HG03442 (cell line): ENCODE data around the gene SLC26A4.
A peak's percentile ranks its signal among the peaks of the same experiment; 100 is the strongest.
"Not testable (repeated sequence)": the region's sequence is repeated elsewhere in the genome, so short reads cannot be mapped to it uniquely, and the experiment has no call there.

ENCODE experiments used
- ATAC-seq: cut with Tn5 transposase; IDR thresholded peaks from one replicate; pipeline ENCODE4 v1.9.1; 2021; ENCODE audit warnings: mild to moderate bottlenecking, moderate library complexity; ENCODE audit not compliant: unreplicated experiment

SLC26A4 gene

DNA sequence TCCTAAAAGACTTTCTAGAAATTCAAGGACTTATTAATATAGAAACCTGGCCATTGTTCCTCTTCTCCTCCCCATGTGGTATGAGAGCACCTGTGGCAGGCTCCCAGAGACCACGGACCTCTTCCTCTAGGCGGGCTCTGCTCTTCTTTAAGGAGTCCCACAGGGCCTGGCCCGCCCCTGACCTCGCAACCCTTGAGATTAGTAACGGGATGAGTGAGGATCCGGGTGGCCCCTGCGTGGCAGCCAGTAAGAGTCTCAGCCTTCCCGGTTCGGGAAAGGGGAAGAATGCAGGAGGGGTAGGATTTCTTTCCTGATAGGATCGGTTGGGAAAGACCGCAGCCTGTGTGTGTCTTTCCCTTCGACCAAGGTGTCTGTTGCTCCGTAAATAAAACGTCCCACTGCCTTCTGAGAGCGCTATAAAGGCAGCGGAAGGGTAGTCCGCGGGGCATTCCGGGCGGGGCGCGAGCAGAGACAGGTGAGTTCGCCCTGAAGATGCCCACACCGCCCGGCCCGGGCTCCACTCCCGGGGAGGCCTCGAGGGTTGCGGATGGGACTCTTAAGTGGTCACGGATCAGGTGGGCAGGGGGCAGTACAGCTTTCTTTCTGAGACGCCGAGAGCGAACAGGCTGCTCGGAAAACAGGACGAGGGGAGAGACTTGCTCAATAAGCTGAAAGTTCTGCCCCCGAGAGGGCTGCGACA lies at the start of gene SLC26A4:
SLC26A4 (plus strand) TSS at position 448 of the 700 bp plus-strand sequence. CDS start 814 bp downstream, outside the sequence.
- ATAC-seq, result peak; percentile 58

DNA sequence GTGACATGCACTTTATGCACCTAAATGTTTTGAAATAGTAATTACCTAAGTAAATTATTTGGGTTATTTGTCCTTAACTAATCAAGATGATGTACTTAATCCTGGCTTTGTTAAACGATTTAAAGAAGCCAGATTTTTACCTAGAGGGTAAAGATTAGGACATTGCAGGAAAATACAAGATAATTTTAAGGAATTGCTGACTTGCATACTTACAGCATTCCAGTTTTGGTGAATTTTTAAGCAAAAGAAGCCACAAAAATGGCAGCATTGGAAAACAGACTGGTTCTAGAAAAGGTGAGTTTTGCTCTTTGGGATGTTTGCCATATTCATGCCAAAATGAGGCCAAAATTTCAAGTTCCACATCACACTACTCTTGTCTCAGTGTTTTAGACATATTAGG lies 47.2 kb upstream of the SLC26A4 start:
- ATAC-seq, result no peak

- ATAC-seq, result no peak
These were observed 46.7 kb upstream of the SLC26A4 start for GRCh38 chr7:107613948-107614347.

- no peak for ATAC-seq
These were observed 46.2 kb upstream of the SLC26A4 start for GRCh38 chr7:107614425-107614824.

DNA sequence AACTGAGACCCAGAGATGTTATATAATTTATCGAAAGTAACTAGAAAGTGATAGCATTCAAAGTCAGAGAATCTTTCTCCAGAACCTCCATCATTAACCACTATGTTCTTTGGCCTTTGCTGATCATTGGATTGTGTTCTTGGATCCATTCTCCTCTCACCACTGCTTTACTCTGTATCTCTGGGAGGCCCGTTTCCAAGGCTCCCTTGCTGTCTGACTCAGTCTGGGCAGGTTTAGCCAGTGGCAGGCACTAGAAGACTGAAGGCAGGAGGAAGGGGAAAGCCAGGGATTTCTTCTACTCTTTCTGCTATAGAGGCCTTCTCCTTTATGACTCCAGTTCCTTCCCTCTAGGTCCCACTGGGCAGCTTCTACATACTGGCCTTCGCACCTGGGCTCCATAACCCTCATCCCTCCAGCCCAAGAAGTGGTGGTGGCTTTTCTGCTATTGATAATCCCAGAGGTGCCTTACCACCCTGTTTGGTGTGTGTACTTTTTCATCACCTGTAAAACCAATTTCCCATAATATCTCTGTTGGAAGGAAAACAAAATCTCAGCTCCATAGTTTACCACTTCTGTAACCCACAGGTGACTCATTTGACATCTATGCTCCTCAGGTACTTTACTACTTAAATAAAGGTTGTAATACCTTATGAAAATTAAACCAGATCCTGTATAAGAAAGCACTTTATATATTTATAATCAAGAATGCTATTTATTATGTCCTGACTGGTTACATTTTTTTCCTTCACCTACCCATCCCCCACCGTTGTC lies 44.5 kb upstream of the SLC26A4 start:
- no peak for ATAC-seq

DNA sequence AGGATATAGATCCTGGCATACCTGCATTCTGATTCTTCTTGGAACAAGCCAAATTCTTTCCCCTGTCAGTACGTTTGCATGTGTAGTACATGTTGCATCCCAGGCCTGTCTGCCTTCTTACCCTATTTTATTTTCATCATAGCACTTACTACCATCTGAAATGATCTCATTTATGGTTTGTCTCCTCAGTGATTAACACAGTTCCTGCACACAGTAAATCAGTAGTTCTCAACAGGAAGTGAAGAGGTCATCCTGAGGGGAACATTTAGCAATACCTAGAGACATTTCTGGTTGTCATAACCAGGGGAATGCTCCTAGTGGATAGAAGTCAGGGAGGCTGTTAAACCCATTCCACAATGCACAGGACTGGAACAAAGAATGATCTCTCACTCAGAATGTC lies 38.2 kb upstream of the SLC26A4 start:
- no peak for ATAC-seq

GRCh38 chr7:107622894-107623293 lies 37.7 kb upstream of the SLC26A4 start:
- ATAC-seq, result no peak

DNA sequence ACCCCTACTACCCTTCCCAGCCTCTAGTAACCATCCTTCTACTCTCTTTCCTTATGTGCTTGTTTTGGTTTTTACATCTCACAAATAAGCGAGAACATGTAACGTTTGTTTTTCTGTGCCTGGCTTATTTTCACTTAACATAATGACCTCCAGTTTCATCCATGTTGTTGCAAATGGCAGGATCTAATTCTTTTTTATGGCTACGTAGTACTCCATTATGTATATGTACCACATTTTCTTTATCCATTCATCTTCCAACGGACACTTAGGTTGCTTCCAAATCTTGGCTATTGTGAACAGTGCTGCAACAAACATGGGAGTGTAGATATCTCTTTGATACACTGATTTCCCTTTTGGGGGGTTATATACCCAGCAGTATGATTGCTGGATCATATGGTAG lies 33.6 kb upstream of the SLC26A4 start:
- ATAC-seq, result no peak

DNA sequence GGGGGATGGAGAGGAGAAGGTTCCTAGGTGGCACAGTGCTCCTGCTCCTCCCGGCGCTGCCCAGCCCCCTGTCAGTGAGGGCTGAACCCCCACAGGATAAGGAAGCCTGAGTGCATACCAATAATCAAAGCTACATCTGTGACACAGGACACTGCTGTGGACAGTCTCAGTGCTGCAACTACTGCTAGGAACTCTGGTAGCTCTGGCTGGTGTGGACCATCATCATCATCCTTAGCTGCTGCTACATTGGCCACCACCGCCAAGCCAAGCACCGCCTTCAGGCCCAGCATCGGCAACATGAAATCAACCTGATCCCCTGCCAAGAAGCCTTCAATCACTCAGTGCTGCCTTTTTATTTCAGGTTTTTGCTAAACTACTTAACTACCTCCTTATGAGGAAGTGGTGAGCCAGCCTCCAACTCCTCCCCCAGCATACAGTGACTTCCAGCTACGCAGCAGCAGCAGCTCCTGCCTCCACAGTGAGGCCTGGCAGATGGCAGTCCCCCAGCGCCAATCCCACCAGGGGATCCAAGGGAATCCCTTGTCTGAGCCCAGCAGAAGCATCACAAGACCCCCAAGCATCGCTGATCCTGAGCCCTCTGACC lies 32.1 kb upstream of the SLC26A4 start:
- ATAC-seq, result no peak

DNA sequence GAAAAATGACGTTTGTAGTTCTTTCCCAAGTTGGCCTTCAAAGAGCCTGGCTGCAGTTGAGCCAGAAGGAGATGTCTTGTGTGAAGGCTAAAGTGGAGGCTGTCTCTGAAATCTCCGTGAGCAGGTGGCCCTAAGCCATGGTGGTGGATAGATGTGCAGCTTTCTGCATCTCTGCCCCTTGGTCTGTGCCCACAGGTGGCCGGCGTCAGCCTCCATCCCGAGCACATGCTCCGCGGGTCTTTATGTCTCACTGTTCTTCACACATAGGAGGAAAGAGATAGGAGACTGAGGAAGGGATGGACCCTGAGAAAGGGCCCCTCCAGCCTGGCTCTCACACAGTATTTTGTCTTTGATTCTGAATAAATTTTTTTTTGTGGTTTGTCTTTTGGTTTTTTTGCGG lies 30.3 kb upstream of the SLC26A4 start:
- ATAC-seq, result no peak

- ATAC-seq, result no peak
These were observed 28.8 kb upstream of the SLC26A4 start for GRCh38 chr7:107631588-107632491.

DNA sequence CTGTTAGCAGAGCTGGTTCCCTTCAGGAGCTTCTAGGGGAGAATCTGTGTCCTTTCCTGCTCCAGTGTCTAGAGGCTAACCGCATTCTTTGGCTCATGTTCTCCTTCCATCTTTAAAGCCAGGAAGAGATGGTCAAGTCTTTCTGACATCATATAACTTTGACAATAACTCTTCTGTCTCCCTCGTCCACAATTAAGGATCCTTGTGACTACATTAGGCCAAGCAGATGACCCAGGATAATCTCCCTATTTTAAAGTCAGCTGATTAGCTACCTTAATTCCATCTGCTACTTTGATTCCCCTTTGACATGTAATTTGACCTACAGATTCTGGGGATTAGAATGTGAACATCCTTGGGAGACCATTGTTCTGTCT lies 28.1 kb upstream of the SLC26A4 start:
- ATAC-seq, result no peak

- ATAC-seq, result peak; percentile 92
These were observed 22.0 kb upstream of the SLC26A4 start for GRCh38 chr7:107638594-107638993.

DNA sequence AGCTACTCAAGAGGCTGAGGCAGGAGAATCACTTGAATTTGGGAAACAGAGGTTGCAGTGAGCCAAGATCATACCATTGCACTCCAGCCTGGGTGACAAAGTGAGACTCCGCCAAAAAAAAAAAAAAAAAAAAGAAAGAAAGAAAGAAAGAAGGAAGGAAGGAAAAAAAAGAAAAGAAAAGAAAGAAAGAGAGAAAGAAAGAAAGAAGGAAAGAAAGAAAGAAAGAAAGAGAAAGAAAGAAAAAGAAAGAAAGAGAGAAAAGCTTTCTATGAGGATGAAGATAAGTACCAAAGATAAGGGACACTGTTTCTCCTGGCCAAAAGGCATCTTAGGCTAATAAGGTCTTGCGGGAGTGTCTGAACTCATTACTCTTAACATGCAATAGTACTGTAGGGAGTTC lies 21.6 kb upstream of the SLC26A4 start:
- not testable (repeated sequence) for ATAC-seq

DNA sequence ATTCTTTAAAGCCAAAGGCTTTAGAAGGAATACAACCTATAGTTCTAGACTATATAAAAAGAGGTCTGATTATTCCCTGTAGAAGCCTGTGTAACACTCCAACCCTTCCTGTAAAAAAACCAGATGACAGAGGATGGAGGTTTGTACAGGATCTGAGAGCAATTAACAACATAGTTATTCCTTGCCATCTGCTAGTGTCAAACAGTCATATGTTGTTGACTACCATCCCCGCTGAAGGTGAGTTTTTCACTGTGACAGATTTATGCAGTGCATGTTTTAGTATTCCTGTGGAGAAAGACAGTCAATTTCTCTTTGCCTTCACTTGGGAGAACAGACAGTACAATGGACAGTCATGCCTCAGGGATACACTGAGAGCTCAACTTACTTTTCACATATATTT lies 19.0 kb upstream of the SLC26A4 start:
- no peak for ATAC-seq

- ATAC-seq, result no peak
These were observed 18.1 kb upstream of the SLC26A4 start for GRCh38 chr7:107642501-107642900.

GRCh38 chr7:107643407-107643806 lies 17.2 kb upstream of the SLC26A4 start:
- ATAC-seq, result no peak

GRCh38 chr7:107643938-107644308 lies 16.7 kb upstream of the SLC26A4 start:
- no peak for ATAC-seq

GRCh38 chr7:107644309-107644974 lies 16.2 kb upstream of the SLC26A4 start:
- ATAC-seq, result no peak

GRCh38 chr7:107652642-107653041 lies 8.0 kb upstream of the SLC26A4 start:
- ATAC-seq, result no peak

DNA sequence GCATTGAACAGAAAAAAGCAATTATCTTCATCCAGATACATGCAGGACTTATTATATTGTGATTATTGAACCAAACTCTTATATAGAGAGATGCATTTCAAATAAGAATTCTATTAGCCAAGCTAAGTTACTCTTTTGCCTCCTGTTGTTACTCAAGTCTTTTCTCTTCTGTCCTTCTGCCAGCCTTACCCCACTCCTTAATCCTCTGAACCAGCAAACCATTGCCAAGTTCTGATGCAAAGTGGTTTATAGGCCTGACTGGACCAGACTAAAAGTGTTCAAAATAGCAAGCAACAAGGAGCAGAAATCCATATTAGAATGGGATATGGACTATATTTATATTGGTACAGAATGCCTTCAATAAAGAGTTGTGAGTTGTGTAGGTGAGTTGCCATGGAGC lies 2.2 kb upstream of the SLC26A4 start:
- no peak for ATAC-seq
